ENCODE data around the gene RFX4. TPM values are rescaled to one million over a fixed set of nuclear protein-coding genes. Genes with fewer than 3 reads are reported as not detected.

RFX4 gene
- total and polyA plus RNA-seq, 2 donors (not counting 3 experiments of a cell fraction or from before 2014, with no cell fraction given), result not detected

DNA sequence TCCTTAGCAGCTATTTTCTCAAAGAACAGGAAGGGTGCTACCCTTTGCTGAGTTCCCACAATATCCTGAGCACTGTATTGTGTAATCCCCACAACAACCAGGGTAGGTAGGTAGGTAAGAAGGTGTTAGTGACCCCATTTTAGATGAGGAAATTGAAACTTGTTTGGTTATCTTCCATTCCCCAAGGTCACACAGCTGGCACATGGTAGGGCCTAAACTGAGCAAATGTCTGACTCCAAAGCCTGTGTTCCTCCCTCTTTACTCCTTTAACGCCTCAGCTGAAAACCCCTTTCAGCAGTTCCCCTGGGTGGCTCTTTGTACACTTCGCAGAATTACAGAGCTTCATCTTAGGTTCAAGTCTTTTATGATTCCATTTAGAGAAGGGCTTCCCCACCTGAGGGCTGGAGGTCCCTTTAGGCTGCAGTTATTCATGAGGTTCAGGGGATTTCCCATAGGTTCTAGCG is 165.2 kb downstream of the RFX4 start:
- TF ChIP-seq GATA2 (IDR thresholded peaks at IDR 0.05; ENCODE audit: insufficient read depth, insufficient read length, low read depth, low read length) (no peak), FOS (IDR thresholded peaks at IDR 0.05; ENCODE audit: borderline replicate concordance, insufficient read depth, low read length) (no peak), POLR2AphosphoS5 (IDR thresholded peaks at IDR 0.05; ENCODE audit: insufficient read depth, low read depth, low read length) (no peak), POLR2A (IDR thresholded peaks at IDR 0.05; ENCODE audit: low read depth, low read length) (no peak), MYC (IDR thresholded peaks at IDR 0.05; ENCODE audit: low read depth, low read length) (no peak), JUN (IDR thresholded peaks at IDR 0.05; ENCODE audit: borderline replicate concordance, insufficient read depth, insufficient read length, low read depth) (no peak)
- no TSS peak for BruUV-seq (replicated peaks)
- FAIRE-seq, result no peak
- no peak overlapping the region for H2AFZ ChIP-seq (ENCODE audit: low read depth, low read length)
- no peak overlapping the region for H3K4me3 ChIP-seq (replicated peaks in 1 of 3; ENCODE audit: insufficient read depth in 1 of 3, low read depth in 1 of 3, low read length in 3 of 3)
- H3K4me2 ChIP-seq (ENCODE audit: insufficient read depth, low read length), result no peak overlapping the region
- no peaks in the 10 kb centered on the region for H3K9me3 ChIP-seq (replicated peaks; ENCODE audit: control insufficient read depth, insufficient read depth, low read length)
- no peak for DNase-seq (ENCODE audit: low read depth, low spot score)
- intact Hi-C loops (cut with micrococcal nuclease), result no loop called here
- dilution Hi-C loops (cut with MboI; ENCODE audit: extremely low pct_ligation_motif_present, low sequenced_read_pairs), result no loop called here
- H3K9me1 ChIP-seq (replicated peaks; ENCODE audit: control insufficient read depth, extremely low read depth, insufficient read depth, low read length), result no peaks in the 10 kb centered on the region
- ChIA-PET POLR2A (no interaction called here), CTCF (interaction anchor here (0.9 to 1.2 kb wide), 2 partner anchors 10 to 11 kb away, joined by 3 read pairs; no protein-coding TSS in a partner anchor)
- H3K36me3 ChIP-seq (ENCODE audit: control insufficient read depth in 2 of 2, extremely low read depth in 1 of 2, insufficient read depth in 2 of 2, low read length in 2 of 2), result no peaks in the 10 kb centered on the region
- peaks cover 3 to 16% of the 10 kb centered on the region in 2 experiments for H3K27me3 ChIP-seq (ENCODE audit: control insufficient read depth in 2 of 2, insufficient read depth in 2 of 2, low read length in 2 of 2)
- no peaks in the 10 kb centered on the region for H4K20me1 ChIP-seq (replicated peaks; ENCODE audit: control insufficient read depth, extremely low read depth, insufficient read depth, low read length)
- H3K79me2 ChIP-seq (ENCODE audit: control insufficient read depth, insufficient read depth, low read length), result no peaks in the 10 kb centered on the region
- no peak overlapping the region for H3K9ac ChIP-seq (replicated peaks; ENCODE audit: extremely low read depth, insufficient read depth, low read length)
- H3K27ac ChIP-seq (ENCODE audit: insufficient read depth, low read depth, low read length), result no peak overlapping the region
- no peaks in the 10 kb centered on the region for H3K4me1 ChIP-seq (ENCODE audit: control insufficient read depth, extremely low read depth, insufficient read depth, low read length)

DNA sequence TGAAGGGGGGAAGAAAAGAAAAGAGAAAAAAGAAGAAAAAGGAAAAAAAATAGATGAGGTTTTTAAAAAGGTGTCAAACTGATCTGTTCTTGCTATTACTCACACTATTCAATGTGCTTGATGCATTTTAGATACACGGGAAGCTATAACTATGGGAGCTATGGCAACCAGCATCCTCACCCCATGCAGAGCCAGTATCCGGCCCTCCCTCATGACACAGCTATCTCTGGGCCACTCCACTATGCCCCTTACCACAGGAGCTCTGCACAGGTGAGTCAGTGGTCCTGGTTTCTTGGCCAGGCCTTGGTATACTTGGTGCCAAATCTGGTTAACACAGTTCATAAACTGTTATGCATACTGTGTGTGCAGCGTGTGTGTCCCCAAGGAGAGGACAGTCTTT is 167.7 kb downstream of the RFX4 start:
- intact Hi-C loops (cut with micrococcal nuclease), result no loop called here

More for the DNA sequence above, 167.7 kb downstream of the RFX4 start:
- H4K20me1 ChIP-seq (replicated peaks; ENCODE audit: control insufficient read depth, extremely low read depth, insufficient read depth, low read length), result no peaks in the 10 kb centered on the region
- H3K9me3 ChIP-seq (replicated peaks; ENCODE audit: control insufficient read depth, insufficient read depth, low read length), result no peaks in the 10 kb centered on the region
- H3K27me3 ChIP-seq (ENCODE audit: control insufficient read depth in 2 of 2, insufficient read depth in 2 of 2, low read length in 2 of 2), result no peaks in the 10 kb centered on the region
- POLR2A ChIA-PET, result no interaction called here
- DNase-seq (ENCODE audit: low read depth, low spot score), result no peak
- FAIRE-seq, result no peak
- H2AFZ ChIP-seq (ENCODE audit: low read depth, low read length), result no peak overlapping the region
- CTCF ChIA-PET, result no interaction called here
- H3K4me1 ChIP-seq (ENCODE audit: control insufficient read depth, extremely low read depth, insufficient read depth, low read length), result no peaks in the 10 kb centered on the region
- H3K9ac ChIP-seq (replicated peaks; ENCODE audit: extremely low read depth, insufficient read depth, low read length), result no peak overlapping the region
- no peaks in the 10 kb centered on the region for H3K79me2 ChIP-seq (ENCODE audit: control insufficient read depth, insufficient read depth, low read length)
- no peaks in the 10 kb centered on the region for H3K36me3 ChIP-seq (ENCODE audit: control insufficient read depth in 2 of 2, extremely low read depth in 1 of 2, insufficient read depth in 2 of 2, low read length in 2 of 2)
- dilution Hi-C loops (cut with MboI; ENCODE audit: extremely low pct_ligation_motif_present, low sequenced_read_pairs), result no loop called here
- H3K4me2 ChIP-seq (ENCODE audit: insufficient read depth, low read length), result no peak overlapping the region
- no peak overlapping the region for H3K4me3 ChIP-seq (replicated peaks in 1 of 3; ENCODE audit: insufficient read depth in 1 of 3, low read depth in 1 of 3, low read length in 3 of 3)
- no peak overlapping the region for H3K27ac ChIP-seq (ENCODE audit: insufficient read depth, low read depth, low read length)
- no peak for TF ChIP-seq MYC (IDR thresholded peaks at IDR 0.05; ENCODE audit: low read depth, low read length)
- no peak for TF ChIP-seq JUN (IDR thresholded peaks at IDR 0.05; ENCODE audit: borderline replicate concordance, insufficient read depth, insufficient read length, low read depth)
- TF ChIP-seq GATA2 (IDR thresholded peaks at IDR 0.05; ENCODE audit: insufficient read depth, insufficient read length, low read depth, low read length), result no peak
- TF ChIP-seq, protein P1, sequence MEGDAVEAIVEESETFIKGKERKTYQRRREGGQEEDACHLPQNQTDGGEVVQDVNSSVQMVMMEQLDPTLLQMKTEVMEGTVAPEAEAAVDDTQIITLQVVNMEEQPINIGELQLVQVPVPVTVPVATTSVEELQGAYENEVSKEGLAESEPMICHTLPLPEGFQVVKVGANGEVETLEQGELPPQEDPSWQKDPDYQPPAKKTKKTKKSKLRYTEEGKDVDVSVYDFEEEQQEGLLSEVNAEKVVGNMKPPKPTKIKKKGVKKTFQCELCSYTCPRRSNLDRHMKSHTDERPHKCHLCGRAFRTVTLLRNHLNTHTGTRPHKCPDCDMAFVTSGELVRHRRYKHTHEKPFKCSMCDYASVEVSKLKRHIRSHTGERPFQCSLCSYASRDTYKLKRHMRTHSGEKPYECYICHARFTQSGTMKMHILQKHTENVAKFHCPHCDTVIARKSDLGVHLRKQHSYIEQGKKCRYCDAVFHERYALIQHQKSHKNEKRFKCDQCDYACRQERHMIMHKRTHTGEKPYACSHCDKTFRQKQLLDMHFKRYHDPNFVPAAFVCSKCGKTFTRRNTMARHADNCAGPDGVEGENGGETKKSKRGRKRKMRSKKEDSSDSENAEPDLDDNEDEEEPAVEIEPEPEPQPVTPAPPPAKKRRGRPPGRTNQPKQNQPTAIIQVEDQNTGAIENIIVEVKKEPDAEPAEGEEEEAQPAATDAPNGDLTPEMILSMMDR (IDR thresholded peaks at IDR 0.05; ENCODE audit: extremely low read depth in 1 of 2, insufficient read depth in 1 of 2, low read depth in 1 of 2, low read length in 2 of 2), result no peak
- TF ChIP-seq POLR2A (IDR thresholded peaks at IDR 0.05; ENCODE audit: low read depth, low read length), result no peak
- TF ChIP-seq, protein P2, sequence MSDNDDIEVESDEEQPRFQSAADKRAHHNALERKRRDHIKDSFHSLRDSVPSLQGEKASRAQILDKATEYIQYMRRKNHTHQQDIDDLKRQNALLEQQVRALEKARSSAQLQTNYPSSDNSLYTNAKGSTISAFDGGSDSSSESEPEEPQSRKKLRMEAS (IDR thresholded peaks at IDR 0.05; ENCODE audit: insufficient read depth, insufficient read length), result no peak
- no peak for TF ChIP-seq EZH2 (IDR thresholded peaks at IDR 0.05; ENCODE audit: borderline replicate concordance, low read depth, low read length, severe bottlenecking)
- TF ChIP-seq FOS (IDR thresholded peaks at IDR 0.05; ENCODE audit: borderline replicate concordance, insufficient read depth, low read length), result no peak
- TF ChIP-seq POLR2AphosphoS5 (IDR thresholded peaks at IDR 0.05; ENCODE audit: insufficient read depth, low read depth, low read length), result no peak
- no peaks in the 10 kb centered on the region for H3K9me1 ChIP-seq (replicated peaks; ENCODE audit: control insufficient read depth, extremely low read depth, insufficient read depth, low read length)
- no TSS peak for BruUV-seq (replicated peaks)

All from endothelial cell of umbilical vein (primary cell).